Ishikawa (cell line): ENCODE measurements around the gene PRG3.

Source experiments
- CEBPB ChIP-seq: IDR thresholded peaks from 2 replicates; pipeline ENCODE4 v1.6.1; 2012
- CREB1 ChIP-seq: IDR thresholded peaks from 2 replicates; pipeline ENCODE4 v1.6.1; 2012; ENCODE audit warnings: low read depth
- EGR1 ChIP-seq: IDR thresholded peaks from 2 replicates; pipeline ENCODE4 v1.6.1; 2012
- EP300 ChIP-seq: IDR thresholded peaks from 2 replicates; pipeline ENCODE4 v1.6.1; 2012; ENCODE audit warnings: borderline replicate concordance
- NFIC ChIP-seq: IDR thresholded peaks from 2 replicates; pipeline ENCODE4 v1.6.1; 2012
- RAD21 ChIP-seq: IDR thresholded peaks from 2 replicates; pipeline ENCODE4 v1.6.1; 2012; ENCODE audit warnings: low read depth
- REST ChIP-seq: IDR thresholded peaks from 2 replicates; pipeline ENCODE4 v1.6.1; 2012; ENCODE audit warnings: low read depth, mild to moderate bottlenecking
- TAF1 ChIP-seq: IDR thresholded peaks from 2 replicates; pipeline ENCODE4 v1.6.1; 2012; ENCODE audit warnings: low read depth, mild to moderate bottlenecking
- TCF12 ChIP-seq: IDR thresholded peaks from 2 replicates; pipeline ENCODE4 v1.6.1; 2012; ENCODE audit warnings: low read depth
- YY1 ChIP-seq: IDR thresholded peaks from 2 replicates; pipeline ENCODE4 v1.6.1; 2012; ENCODE audit warnings: low read depth
- ZBTB7A ChIP-seq: IDR thresholded peaks from 2 replicates; pipeline ENCODE4 v1.6.1; 2012; ENCODE audit warnings: low read depth
- TF ChIP-seq, protein P1 (sequence below): IDR thresholded peaks from 2 replicates; pipeline ENCODE4 v1.6.1; 2012
- TF ChIP-seq, protein P2 (sequence below): IDR thresholded peaks from 2 replicates; pipeline ENCODE4 v1.6.1; 2012

DNA sequence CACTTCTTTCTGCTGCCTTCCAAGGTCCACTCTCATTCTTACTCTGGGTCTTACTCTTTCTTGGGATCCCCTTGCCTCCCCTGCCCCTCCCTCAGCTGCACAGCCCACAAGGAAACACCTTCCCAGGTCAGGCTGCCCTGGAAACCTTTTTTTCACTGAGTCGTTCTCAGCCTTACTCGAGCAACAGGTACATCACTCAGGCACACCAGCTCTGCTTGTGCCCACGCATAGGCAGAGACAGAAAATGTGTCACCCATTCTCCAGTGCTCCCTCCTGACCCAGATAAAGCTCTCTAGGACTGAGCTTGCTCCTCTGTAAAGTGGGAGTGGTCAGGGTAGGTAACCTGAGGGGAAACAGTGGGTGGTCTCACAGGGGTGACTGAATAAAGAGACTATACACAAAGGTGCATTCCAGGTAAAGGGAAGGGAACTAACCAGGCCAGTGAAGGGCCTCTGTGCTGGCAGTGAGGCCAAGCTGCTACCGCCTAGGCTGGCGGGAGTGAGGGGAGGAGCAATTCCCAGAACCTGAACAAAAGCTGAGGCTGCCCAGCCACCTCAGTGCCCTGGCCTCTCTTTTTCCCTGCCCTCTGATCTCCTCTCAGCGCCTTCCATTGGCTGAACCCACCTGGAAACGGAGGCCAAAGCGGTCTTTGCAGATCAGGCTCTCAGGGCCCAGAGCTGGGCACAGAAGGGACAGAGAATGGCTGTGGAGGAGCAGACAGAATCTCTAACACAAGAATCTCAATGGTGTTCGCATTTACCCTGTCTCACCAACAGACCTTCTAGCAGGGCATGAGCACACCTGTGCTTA, 15.9 kb downstream of the PRG3 start:
- TF ChIP-seq CEBPB, result no peak
- TF ChIP-seq, protein P1, sequence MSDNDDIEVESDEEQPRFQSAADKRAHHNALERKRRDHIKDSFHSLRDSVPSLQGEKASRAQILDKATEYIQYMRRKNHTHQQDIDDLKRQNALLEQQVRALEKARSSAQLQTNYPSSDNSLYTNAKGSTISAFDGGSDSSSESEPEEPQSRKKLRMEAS, result no peak
- TF ChIP-seq ZBTB7A, result no peak
- TF ChIP-seq NFIC, result no peak
- no peak for TF ChIP-seq YY1
- no peak for TF ChIP-seq TAF1
- TF ChIP-seq, protein P2, sequence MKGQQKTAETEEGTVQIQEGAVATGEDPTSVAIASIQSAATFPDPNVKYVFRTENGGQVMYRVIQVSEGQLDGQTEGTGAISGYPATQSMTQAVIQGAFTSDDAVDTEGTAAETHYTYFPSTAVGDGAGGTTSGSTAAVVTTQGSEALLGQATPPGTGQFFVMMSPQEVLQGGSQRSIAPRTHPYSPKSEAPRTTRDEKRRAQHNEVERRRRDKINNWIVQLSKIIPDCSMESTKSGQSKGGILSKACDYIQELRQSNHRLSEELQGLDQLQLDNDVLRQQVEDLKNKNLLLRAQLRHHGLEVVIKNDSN, result no peak
- TF ChIP-seq EGR1, result no peak
- no peak for TF ChIP-seq EP300
- no peak for TF ChIP-seq RAD21
- TF ChIP-seq REST, result no peak
- no peak for TF ChIP-seq CREB1
- TF ChIP-seq TCF12, result no peak
